Epithelial cell of proximal tubule (primary cell): ENCODE measurements around the gene EDIL3. TPM values are rescaled to one million over a fixed set of nuclear protein-coding genes. Genes with fewer than 3 reads are reported as not detected.
"Not testable (repeated sequence)": the region's sequence is repeated elsewhere in the genome, so short reads cannot be mapped to it uniquely, and the experiment has no call there.

ENCODE experiments used
- DNase-seq: peaks from one replicate; pipeline ENCODE4 v3.0.0-alpha.2; 2011; ENCODE audit warnings: low read depth
- H3K4me3 ChIP-seq: 2 replicates; pipeline ENCODE4 v1.5.1; 2011; ENCODE audit warnings: low read depth, mild to moderate bottlenecking, low read length
- total RNA-seq: library from RNA; depleted of rRNA; stranded (reverse); fragments of >200 nt; gene quantifications from 2 replicates; pipeline ENCODE4 v1.2.3, GENCODE V29; 2015
- TF ChIP-seq, protein P1 (sequence below): conservative IDR thresholded peaks from 2 replicates; pipeline ENCODE4 v1.5.1; 2012; ENCODE audit warnings: low read depth, mild to moderate bottlenecking, low read length

The EDIL3 gene
- total RNA-seq, 1 donor from 2014 or later: 80.1 TPM

DNA sequence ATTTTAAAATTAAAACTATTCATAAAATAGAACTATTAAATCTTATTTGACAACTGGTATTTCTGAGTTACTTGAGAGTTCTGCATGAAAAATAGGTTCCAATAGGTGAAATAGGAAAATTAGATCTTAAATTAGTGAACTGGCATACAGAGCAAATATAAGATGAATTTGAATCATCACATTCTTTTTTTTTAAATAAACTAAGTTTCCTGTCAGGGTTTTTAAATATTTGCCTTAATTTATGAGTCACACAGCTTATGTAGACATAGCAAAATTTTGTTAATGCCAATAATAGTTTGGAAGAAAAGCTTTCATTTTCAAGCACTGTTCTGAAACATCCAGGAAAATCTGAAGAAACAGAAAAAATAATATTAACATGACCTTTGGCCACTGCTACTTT, 352.4 kb downstream of the EDIL3 start:
- no peak for DNase-seq
- TF ChIP-seq, protein P1, sequence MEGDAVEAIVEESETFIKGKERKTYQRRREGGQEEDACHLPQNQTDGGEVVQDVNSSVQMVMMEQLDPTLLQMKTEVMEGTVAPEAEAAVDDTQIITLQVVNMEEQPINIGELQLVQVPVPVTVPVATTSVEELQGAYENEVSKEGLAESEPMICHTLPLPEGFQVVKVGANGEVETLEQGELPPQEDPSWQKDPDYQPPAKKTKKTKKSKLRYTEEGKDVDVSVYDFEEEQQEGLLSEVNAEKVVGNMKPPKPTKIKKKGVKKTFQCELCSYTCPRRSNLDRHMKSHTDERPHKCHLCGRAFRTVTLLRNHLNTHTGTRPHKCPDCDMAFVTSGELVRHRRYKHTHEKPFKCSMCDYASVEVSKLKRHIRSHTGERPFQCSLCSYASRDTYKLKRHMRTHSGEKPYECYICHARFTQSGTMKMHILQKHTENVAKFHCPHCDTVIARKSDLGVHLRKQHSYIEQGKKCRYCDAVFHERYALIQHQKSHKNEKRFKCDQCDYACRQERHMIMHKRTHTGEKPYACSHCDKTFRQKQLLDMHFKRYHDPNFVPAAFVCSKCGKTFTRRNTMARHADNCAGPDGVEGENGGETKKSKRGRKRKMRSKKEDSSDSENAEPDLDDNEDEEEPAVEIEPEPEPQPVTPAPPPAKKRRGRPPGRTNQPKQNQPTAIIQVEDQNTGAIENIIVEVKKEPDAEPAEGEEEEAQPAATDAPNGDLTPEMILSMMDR: no peak
- H3K4me3 ChIP-seq: no peak overlapping the region

DNA sequence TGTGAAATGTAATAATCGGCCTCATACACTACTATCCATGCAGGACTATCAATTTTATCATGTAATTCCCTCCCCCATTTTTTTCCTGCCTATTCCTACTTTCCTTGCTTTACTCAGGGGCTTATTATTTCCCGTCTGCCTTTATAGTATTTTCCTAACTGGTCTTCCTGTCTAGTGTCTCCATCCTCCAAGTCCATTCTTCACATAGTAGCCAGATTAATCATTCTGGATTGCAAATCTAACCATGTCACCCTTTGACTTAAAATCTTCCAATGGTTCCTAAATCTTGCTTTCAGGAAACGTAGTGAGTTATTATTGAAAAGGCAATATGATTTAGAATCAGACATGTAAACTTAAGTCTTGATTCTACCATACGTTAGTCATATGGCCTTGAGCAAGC, 356.6 kb downstream of the EDIL3 start:
- no peak for DNase-seq
- no peak overlapping the region for H3K4me3 ChIP-seq
- TF ChIP-seq, protein P1: no peak

DNA sequence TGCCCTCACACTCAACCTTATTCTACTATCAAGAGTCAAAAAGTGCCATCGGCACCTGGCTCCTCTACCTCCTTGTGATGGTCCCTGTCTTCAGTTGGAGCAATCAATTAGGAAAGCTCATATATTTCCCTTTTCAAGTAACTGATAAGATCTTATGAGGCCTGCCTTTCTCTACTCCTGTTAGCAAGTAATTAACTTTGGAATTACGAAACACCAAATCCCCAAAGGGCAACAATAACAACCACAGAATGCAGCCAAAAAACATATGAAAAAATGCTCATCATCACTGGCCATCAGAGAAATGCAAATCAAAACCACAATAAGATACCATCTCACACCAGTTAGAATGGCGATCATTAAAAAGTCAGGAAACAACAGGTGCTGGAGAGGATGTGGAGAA, 366.2 kb downstream of the EDIL3 start:
- H3K4me3 ChIP-seq, DNase-seq: not testable (repeated sequence)

DNA sequence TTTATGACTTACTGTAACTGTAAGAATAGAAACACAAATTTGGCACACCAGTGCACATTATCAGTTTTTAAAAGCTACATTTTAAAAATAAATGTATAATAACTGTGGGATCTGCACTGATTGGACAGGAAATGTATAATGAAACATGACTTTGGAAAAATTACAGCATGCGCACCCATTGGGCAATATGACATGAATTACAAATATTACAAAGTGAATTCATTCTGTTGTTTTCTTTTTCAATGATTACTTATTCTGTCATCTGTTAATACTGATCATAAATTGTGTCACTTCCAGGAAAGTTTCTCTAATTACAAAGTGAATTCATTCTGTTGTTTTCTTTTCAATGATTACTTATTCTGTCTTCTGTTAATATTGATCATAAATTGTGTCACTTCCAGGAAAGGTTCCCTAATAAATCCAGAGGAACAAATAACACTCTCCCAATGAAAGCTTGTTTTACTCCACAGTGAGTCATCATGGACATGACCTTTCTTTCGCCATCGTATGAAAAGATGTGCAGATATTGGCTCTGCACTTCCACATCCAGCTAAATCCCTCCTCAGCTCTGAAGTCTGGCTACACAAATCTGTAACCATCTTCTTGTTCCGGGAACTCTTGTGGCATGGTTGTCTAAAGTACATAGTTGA, 367.0 kb downstream of the EDIL3 start:
- DNase-seq: no peak
- TF ChIP-seq, protein P1: no peak
- H3K4me3 ChIP-seq: no peak overlapping the region

DNA sequence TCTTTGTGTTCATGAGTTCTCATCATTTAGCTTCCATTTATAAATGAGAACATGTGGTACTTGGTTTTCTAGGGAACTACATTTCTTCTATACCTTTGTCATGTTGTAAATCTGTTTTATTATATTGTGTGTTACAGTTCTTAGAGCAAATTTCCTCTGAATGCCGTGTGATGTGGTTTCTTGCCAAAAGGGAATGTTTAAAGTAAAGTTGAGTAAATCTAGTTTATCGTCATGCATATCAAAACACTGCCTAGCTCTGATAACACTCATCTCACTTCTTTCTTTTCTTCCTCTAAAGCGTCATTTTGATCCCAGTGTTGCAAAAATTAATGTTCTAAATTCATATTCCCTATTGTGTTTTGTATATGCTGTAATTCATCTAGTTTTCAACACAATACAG, 368.6 kb downstream of the EDIL3 start:
- no peak overlapping the region for H3K4me3 ChIP-seq
- TF ChIP-seq, protein P1: no peak
- DNase-seq: no peak

DNA sequence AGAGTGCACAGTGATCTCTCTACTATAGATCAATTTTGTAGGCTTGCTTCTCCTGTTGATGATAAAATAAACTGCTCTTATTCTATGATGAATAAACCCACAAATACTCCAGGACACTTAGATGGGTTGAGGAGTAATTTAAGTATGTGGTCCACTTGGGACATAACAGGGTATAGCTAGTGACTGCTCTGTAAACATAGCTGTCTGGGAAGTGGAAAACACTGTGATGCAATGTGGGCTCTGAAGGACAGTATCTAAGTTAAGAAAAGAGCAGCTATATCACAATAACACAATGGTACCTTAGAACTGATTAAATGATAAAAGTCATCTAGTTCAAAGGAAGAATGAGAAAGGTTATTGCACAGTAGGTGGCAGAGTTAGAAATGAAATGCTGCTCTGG, 369.7 kb downstream of the EDIL3 start:
- no peak overlapping the region for H3K4me3 ChIP-seq
- TF ChIP-seq, protein P1: no peak
- DNase-seq: no peak

DNA sequence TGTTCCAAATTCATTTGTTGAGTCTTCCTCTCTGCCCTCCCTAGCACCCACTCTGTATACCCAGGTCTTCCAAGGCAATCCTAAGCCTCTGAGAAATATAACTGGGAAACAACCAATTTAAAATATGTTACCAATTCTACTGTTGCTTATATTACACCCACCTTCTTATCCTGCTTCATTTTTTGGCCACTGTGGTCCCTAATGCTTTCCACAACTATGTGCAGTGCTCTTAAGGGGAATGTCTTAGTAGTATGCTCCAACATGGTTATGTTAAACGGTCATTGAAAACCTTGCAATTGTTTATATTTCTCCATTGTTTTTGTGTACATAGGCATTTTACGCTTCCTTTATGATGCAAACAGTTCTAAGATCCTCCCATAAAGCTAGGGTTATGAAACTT, 390.9 kb downstream of the EDIL3 start:
- no peak for DNase-seq
- H3K4me3 ChIP-seq: no peak overlapping the region
- TF ChIP-seq, protein P1: no peak
